DMS114 treated with DMSO at 0.1 percent for 48 hours (cell line): ENCODE data around the gene HSPB2.

Experiments
- DNase-seq: peaks from one replicate; lab custom pipeline; 2025; ENCODE audit not compliant: unreplicated experiment; lab: John Stamatoyannopoulos, UW

HSPB2 gene

DNA sequence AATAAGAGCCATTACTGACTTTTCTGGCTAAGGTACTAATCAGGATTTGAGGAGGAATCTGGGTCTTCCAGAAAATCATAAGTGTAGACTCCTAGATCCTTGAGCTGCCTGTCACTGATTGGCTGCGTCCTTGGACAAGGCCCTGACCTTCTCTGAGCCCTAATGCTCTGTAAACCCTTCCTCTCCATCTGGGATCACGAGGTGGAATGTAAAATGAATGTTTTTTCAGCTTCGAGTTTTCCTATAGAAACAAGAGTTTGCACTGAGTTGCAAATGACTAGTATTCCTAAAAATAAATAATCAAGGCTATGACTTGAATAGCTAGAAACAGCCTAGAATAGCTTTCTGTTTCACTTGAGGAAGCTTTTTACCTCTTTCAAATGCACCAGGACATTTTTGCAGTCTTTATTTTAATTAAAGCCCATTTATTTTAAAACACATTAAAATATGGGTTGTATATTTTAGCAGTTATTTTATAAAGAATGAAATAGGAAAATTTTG lies 23.6 kb downstream of the HSPB2 start:
- DNase-seq, result no peak

DNA sequence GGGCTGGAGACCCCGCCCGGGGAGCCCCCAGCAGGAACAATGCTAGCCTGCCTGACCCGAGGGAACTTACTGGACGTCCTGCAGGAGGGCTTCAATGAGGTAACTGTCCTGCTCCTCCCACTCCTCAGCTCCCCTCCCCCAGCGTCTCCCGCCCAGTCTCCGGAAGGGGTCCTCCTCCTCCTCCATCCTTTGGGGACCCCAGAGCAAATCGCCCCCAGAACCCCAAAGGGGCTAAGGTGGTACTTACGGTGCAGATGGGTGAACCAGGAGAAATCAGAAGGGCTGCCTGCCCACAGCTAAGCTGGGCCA lies 24.9 kb downstream of the HSPB2 start:
- peak; percentile 51 for DNase-seq

DNA sequence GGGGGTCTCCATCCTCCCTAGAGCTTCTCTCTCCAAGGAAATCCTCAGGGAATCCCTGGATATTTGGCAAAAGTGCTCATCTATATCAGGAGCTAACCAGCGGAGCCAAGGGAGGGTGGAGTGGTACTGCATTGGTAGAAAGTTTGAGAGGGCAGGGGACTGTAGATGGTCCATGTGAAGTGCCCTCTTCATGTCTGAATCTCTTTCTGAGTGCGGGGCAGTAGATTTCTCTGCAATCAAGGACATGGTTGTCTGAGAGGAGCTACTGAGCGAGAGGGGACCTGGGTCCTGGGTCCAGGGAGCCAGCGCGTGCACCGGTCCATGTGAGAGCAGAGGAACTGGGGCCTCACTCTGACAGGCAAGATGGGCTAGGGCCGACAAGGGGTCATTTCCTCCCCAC lies 25.3 kb downstream of the HSPB2 start:
- DNase-seq, result no peak

GRCh38 chr11:111938687-111939160 lies 26.2 kb downstream of the HSPB2 start:
- DNase-seq, result no peak

GRCh38 chr11:111939836-111940604 lies 27.5 kb downstream of the HSPB2 start:
- DNase-seq, result no peak

DNA sequence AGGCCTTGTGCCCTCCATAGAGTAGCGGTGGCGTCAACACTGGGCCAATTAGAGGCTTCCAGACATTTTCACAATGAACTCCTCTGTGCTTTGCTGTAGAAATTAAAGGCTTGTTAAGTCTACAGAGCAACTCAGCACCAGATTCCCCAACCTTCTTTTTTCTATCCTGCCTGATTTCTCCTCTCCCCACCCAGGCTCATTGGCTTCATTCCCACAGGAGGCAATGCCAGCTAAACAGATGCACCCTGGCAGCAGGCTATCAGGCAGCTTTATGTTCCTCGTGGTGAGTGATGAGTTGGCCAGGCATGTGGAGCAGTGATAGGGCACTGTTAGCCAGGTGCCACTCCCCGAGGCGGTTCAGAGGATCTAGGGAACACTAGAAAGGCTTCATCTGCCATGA lies 29.4 kb downstream of the HSPB2 start:
- DNase-seq, result no peak

- DNase-seq, result no peak
Observed at GRCh38 chr11:111942829-111943228, 30.3 kb downstream of the HSPB2 start.

DNA sequence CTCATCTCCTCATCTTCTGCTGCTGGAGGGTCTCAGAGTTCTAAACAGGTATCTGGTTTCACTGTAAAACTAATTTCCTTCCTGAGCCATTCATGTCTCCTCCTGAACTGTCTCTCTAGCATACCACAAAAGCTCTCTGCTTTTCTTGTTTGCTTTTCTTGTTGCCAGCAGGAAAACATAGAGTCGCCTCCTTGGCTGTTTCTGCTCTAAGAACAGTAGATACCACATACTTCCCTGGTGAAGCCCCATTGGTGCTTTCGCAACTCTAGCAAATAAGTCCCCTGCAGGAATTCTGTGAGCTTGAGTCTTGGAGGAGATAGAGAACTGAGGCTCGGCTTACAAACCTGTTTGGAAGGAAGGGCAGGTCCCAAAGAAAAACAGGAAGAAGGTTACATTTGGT lies 31.6 kb downstream of the HSPB2 start:
- no peak for DNase-seq

- DNase-seq, result no peak
Observed at GRCh38 chr11:111944651-111945051, 32.1 kb downstream of the HSPB2 start.

GRCh38 chr11:111945198-111945597 lies 32.7 kb downstream of the HSPB2 start:
- DNase-seq, result no peak

DNA sequence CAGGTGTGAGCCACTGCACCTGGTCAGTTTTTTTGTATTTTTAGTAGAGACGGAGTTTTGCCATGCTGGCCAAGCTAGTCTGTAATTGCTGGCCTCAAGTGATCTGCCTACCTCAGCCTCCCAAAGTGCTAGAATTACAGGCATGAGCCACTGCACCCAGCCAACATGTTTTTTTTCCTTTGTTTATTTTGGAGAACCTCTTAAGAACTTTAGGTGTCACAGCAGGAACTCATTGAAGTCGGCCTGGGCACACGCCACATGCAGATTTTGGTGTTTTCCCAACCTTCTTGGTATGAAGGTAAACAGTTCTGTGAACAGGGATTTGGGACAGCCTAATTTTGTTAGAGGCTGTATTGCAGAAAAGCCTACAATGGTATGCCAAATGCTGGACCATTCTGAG lies 34.0 kb downstream of the HSPB2 start:
- DNase-seq, result no peak

DNA sequence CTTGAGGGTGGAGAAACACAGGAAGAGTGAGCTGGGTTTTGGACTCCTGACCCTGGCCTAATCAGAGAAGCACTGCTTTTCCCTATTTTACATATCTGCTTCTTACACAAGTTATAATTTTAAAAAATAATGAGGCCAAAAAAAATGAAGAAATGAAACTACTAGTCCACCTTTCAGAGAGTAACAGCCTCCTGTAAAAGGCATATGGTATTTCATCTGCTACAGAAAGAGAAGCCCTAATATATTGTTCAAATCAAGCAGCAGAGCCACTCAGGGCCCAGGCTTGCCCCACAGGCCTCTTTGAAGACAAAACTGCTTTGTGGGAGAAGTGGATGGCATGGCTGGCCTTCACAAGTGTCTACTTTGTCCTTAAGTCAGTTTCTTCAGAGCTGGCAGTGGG lies 34.6 kb downstream of the HSPB2 start:
- DNase-seq, result no peak

GRCh38 chr11:111949519-111950426 lies 37.2 kb downstream of the HSPB2 start:
- no peak for DNase-seq

DNA sequence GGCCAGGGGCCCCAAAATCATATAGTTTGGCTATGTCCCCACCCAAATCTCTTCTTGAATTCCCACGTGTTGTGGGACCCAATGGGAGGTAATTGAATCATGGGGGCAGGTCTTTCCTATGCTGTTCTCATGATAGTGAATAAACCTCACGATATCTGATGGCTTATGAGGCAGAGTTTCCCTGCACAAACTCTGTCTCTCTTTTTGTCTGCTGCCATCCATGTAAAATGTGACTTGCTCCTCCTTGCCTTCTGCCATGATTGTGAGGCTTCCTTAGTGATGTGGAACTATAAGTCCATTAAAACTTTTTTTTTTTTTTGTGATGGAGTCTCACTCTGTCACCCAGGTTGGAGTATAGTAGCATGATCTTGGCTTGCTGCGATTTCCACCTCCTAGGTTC lies 39.0 kb downstream of the HSPB2 start:
- DNase-seq, result no peak

GRCh38 chr11:111954154-111954553 lies 41.6 kb downstream of the HSPB2 start:
- no peak for DNase-seq

GRCh38 chr11:111957663-111958444 lies 45.3 kb downstream of the HSPB2 start:
- no peak for DNase-seq

DNA sequence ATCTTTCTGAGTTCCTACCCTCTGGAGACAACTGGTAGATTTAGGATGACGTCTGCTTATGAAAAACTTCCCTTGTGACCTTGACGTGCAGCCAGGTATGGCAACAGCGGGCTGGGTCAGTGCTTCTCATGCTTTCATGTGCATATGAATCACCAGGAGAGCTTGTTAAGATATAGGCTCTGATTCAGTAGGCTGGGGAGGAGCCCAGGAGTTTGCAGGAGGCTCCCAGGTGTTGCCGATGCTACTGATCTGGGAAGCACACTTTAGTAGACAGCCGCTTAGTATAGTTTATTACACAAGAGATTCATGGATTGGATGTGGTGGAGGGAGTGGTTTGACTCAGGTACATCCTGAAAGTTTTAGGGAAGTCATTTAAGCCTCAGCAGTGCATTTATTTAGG lies 48.4 kb downstream of the HSPB2 start:
- DNase-seq, result no peak

DNA sequence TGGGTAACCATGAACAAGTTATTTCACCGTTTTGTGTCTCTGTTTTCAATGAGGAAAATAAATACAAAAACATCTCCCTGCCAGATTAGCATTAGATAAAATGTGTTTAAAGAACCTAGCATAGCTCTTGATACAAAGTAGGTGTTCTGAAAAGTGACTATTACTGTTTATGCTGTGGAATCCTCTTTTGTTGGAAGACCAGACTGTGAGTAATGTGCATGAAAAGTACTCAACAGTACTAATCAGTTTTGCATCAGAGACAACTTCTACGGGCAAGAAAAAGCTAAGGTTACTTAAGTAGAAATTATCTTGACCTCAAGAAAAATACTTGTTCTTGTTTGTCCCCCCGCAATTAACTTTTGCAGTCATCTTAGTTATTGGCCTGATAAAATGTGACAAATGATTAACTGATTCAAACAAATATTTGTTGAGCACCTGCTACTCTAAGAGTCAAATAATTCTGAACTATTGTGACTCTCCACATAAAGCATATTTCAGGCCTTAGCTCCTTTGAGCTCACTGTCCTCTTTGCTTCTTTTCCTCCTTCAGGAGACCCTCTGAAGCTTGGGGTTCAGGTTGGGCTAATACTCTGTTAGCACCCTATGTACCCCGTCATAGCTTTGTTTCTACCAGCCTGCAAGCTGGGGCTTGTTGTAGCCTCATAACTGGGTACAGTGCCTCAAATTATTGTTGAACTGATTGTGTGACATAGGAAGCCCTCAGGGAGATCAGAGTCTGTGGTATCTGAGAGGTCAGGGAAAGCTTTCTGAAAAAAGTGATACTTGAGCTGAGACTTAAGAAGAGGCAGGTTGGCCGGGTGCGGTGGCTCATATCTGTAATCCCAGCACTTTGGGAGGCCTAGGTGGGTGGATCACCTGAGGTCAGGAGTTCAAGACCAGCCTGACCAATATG lies 49.1 kb downstream of the HSPB2 start:
- DNase-seq, result no peak
